H9 (cell line): ENCODE data around the gene CCDC86. TPM values are rescaled to one million over a fixed set of nuclear protein-coding genes. Genes with fewer than 3 reads are reported as not detected.

Source experiments
- DNase-seq: peaks from one replicate; pipeline ENCODE4 v3.0.0-alpha.2; 2017
- H2AFZ ChIP-seq: one replicate; pipeline ENCODE4 v1.6.1; 2013; ENCODE audit warnings: mild to moderate bottlenecking, low read length, control low read depth, moderate library complexity
- H2AK5ac ChIP-seq: 2 replicates; pipeline ENCODE4 v1.6.1; 2013; ENCODE audit warnings: low read length, control low read depth, mixed read lengths; ENCODE audit not compliant: insufficient read length
- H2BK120ac ChIP-seq: one replicate; pipeline ENCODE4 v1.6.1; 2013; ENCODE audit warnings: low read depth, mild to moderate bottlenecking, low read length, control low read depth, inconsistent platforms; ENCODE audit not compliant: poor library complexity, severe bottlenecking
- H2BK12ac ChIP-seq: 2 replicates; pipeline ENCODE4 v1.6.1; 2013; ENCODE audit warnings: low read length, control low read depth, mixed read lengths, low read depth; ENCODE audit not compliant: insufficient read length
- H2BK15ac ChIP-seq: 2 replicates; pipeline ENCODE4 v1.6.1; 2013; ENCODE audit warnings: low read depth, low read length, control low read depth
- H2BK20ac ChIP-seq: one replicate; pipeline ENCODE4 v1.6.1; 2013; ENCODE audit warnings: low read depth, mild to moderate bottlenecking, low read length, control low read depth, inconsistent platforms; ENCODE audit not compliant: poor library complexity, severe bottlenecking
- H2BK5ac ChIP-seq: 2 replicates; pipeline ENCODE4 v1.6.1; 2013; ENCODE audit warnings: low read length, control low read depth, mixed read lengths; ENCODE audit not compliant: insufficient read length
- H3K14ac ChIP-seq: 2 replicates; pipeline ENCODE4 v1.6.1; 2013; ENCODE audit warnings: low read length, control low read depth; ENCODE audit not compliant: insufficient read depth
- H3K18ac ChIP-seq: 2 replicates; pipeline ENCODE4 v1.6.1; 2013; ENCODE audit warnings: low read depth, mild to moderate bottlenecking, mixed read lengths, low read length, control low read depth; ENCODE audit not compliant: insufficient read length
- H3K23ac ChIP-seq: 2 replicates; pipeline ENCODE4 v1.6.1; 2013; ENCODE audit warnings: low read length, control low read depth, mixed read lengths, low read depth; ENCODE audit not compliant: insufficient read length
- H3K23me2 ChIP-seq: 2 replicates; pipeline ENCODE4 v1.6.1; 2013; ENCODE audit warnings: low read depth, mild to moderate bottlenecking, mixed read lengths, low read length, control low read depth; ENCODE audit not compliant: insufficient read length, poor library complexity, severe bottlenecking
- H3K27ac ChIP-seq: 2 replicates; pipeline ENCODE4 v1.5.1; 2013; ENCODE audit warnings: low read length, control low read depth, mixed read lengths, low read depth; ENCODE audit not compliant: insufficient read length
- H3K27me3 ChIP-seq: 2 replicates; pipeline ENCODE4 v1.6.1; 2013; ENCODE audit warnings: low read length, control low read depth, inconsistent platforms; ENCODE audit not compliant: insufficient read depth
- H3K4ac ChIP-seq: 2 replicates; pipeline ENCODE4 v1.6.1; 2013; ENCODE audit warnings: low read depth, mild to moderate bottlenecking, control low read depth, inconsistent platforms, low read length, moderate library complexity
- H3K4me1 ChIP-seq: 2 replicates; pipeline ENCODE4 v1.6.1; 2013; ENCODE audit warnings: low read length, control low read depth, inconsistent platforms; ENCODE audit not compliant: insufficient read depth
- H3K4me2 ChIP-seq: 2 replicates; pipeline ENCODE4 v1.6.1; 2013; ENCODE audit warnings: low read length, control low read depth, mixed read lengths; ENCODE audit not compliant: insufficient read length, insufficient read depth
- H3K56ac ChIP-seq: 2 replicates; pipeline ENCODE4 v1.6.1; 2013; ENCODE audit warnings: low read depth, mild to moderate bottlenecking, mixed read lengths, low read length, control low read depth; ENCODE audit not compliant: insufficient read length
- H3K79me1 ChIP-seq: 2 replicates; pipeline ENCODE4 v1.6.1; 2013; ENCODE audit warnings: low read depth, mild to moderate bottlenecking, moderate library complexity, low read length, control low read depth, inconsistent platforms; ENCODE audit not compliant: insufficient read depth, poor library complexity, severe bottlenecking
- H3K79me2 ChIP-seq: 2 replicates; pipeline ENCODE4 v1.6.1; 2013; ENCODE audit warnings: low read length, control low read depth, inconsistent platforms; ENCODE audit not compliant: insufficient read depth
- H3K9ac ChIP-seq: 2 replicates; pipeline ENCODE4 v1.6.1; 2013; ENCODE audit warnings: low read length, control low read depth, mixed read lengths; ENCODE audit not compliant: insufficient read length; ENCODE audit errors: extremely low read depth
- H3K9me3 ChIP-seq: one replicate; pipeline ENCODE4 v1.6.1; 2013; ENCODE audit warnings: low read depth, low read length, inconsistent platforms; ENCODE audit not compliant: control insufficient read depth
- H3T11ph ChIP-seq: one replicate; pipeline ENCODE4 v1.6.1; 2013; ENCODE audit warnings: mild to moderate bottlenecking, low read length, control low read depth, inconsistent platforms
- H4K20me1 ChIP-seq: one replicate; pipeline ENCODE4 v1.6.1; 2013; ENCODE audit not compliant: control insufficient read depth, insufficient read length, insufficient read depth
- H4K5ac ChIP-seq: 2 replicates; pipeline ENCODE4 v1.6.1; 2013; ENCODE audit warnings: low read depth, mild to moderate bottlenecking, mixed read lengths, low read length, control low read depth; ENCODE audit not compliant: insufficient read length
- H4K8ac ChIP-seq: replicated peaks from 2 replicates; pipeline ENCODE4 v1.6.1; 2013; ENCODE audit warnings: low read length, control low read depth, mixed read lengths, low read depth; ENCODE audit not compliant: insufficient read length
- H4K91ac ChIP-seq: 2 replicates; pipeline ENCODE4 v1.6.1; 2013; ENCODE audit warnings: low read depth, mild to moderate bottlenecking, moderate library complexity, mixed read lengths, low read length, control low read depth; ENCODE audit not compliant: insufficient read length
- H3K27ac Mint-ChIP-seq, 3 experiments: 2 replicates in 2 of 3; 3 replicates in 1 of 3; pipeline ENCODE4 v1.8.0; 2020 to 2021; ENCODE audit warnings: mixed read lengths in 3 of 3, mild to moderate bottlenecking in 1 of 3, moderate library complexity in 1 of 3
- H3K27me3 Mint-ChIP-seq: 2 replicates; pipeline ENCODE4 v1.8.0; 2021; ENCODE audit warnings: low read depth, mild to moderate bottlenecking, moderate library complexity, mixed read lengths
- H3K36me3 Mint-ChIP-seq, 3 experiments: 2 replicates in 2 of 3; 3 replicates in 1 of 3; pipeline ENCODE4 v1.8.0; 2020 to 2021; ENCODE audit warnings: low read depth in 3 of 3, mixed read lengths in 3 of 3; ENCODE audit not compliant: insufficient read depth in 1 of 3
- H3K4me1 Mint-ChIP-seq, 2 experiments: 2 replicates each; pipeline ENCODE4 v1.8.0; 2020; ENCODE audit warnings: mixed read lengths in 2 of 2
- H3K4me3 Mint-ChIP-seq, 2 experiments: 2 replicates in 1 of 2; 3 replicates in 1 of 2; pipeline ENCODE4 v1.8.0; 2020 to 2021; ENCODE audit warnings: mild to moderate bottlenecking in 2 of 2, mixed read lengths in 2 of 2, moderate library complexity in 1 of 2
- H3K9me3 Mint-ChIP-seq, 2 experiments: 2 replicates in 1 of 2; 3 replicates in 1 of 2; pipeline ENCODE4 v1.8.0; 2020; ENCODE audit warnings: mild to moderate bottlenecking in 2 of 2, mixed read lengths in 2 of 2, moderate library complexity in 1 of 2
- CTCF ChIP-seq: fragments of 200-600 bp; sonication (generic); conservative IDR thresholded peaks from 3 replicates; pipeline ENCODE4 v1.8.0; 2021; ENCODE audit warnings: antibody characterized with exemption, mild to moderate bottlenecking
- WGBS: extraction: QIAGEN DNeasy Blood & Tissue Kit; methylation state at CpG from one replicate; pipeline ENCODE4 v1.1.7; 2013; ENCODE audit warnings: missing lambda C conversion rate, low lambda C conversion rate, mixed read lengths; ENCODE audit not compliant: insufficient read length; ENCODE audit errors: extremely low coverage; 5-methylcytosine and 5-hydroxymethylcytosine counted together
- total RNA-seq: library from RNA; stranded (reverse); gene quantifications from 2 replicates; pipeline ENCODE4 v1.2.1, GENCODE V29; 2021

The CCDC86 gene
- total RNA-seq, 1 experiment from 2014 or later: 82.3 TPM

- no peak for TF ChIP-seq CTCF
- Histone ChIP-seq H2BK5ac (no peak overlapping the region), H3T11ph (no peak overlapping the region), H2BK15ac (no peak overlapping the region), H2AFZ (no peak overlapping the region), H3K18ac (no peak overlapping the region), H3K4me2 (no peak overlapping the region), H3K27me3 (no peaks in the 10 kb centered on the region), H3K23ac (no peak overlapping the region), H4K8ac (no peak overlapping the region), H3K79me2 (no peaks in the 10 kb centered on the region), H4K5ac (no peak overlapping the region), H3K4ac (no peak overlapping the region), H2BK20ac (no peak overlapping the region), H3K4me1 (no peaks in the 10 kb centered on the region; the same call in 1 of the 2 replicates), H3K9me3 (no peaks in the 10 kb centered on the region), H4K20me1 (no peaks in the 10 kb centered on the region), H3K56ac (no peak overlapping the region), H3K23me2 (no peaks in the 10 kb centered on the region), H2AK5ac (no peak overlapping the region), H2BK120ac (no peak overlapping the region), H4K91ac (no peak overlapping the region), H3K27ac (no peak overlapping the region), H3K14ac (no peak overlapping the region; the same call in 1 of the 2 replicates), H3K9ac (no peak overlapping the region), H2BK12ac (no peak overlapping the region), H3K79me1 (no peaks in the 10 kb centered on the region)
- H3K36me3 Mint-ChIP-seq: no peaks in the 10 kb centered on the region
- no CpG with 5 or more reads among the region's 10 CpGs for WGBS
- no peak overlapping the region for H3K4me3 Mint-ChIP-seq
- peaks cover 3 to 5% of the 10 kb centered on the region in 2 experiments for H3K4me1 Mint-ChIP-seq
- DNase-seq: no peak
- H3K27me3 Mint-ChIP-seq: peaks cover 2% of the 10 kb centered on the region; the same call in 1 of the 2 replicates
- H3K9me3 Mint-ChIP-seq: peaks cover 0 to 2% of the 10 kb centered on the region in 2 experiments; a peak in 1 of 5 replicates
- no peak overlapping the region for H3K27ac Mint-ChIP-seq
Measured at GRCh38 chr11:60867871-60868681, 26.2 kb downstream of the CCDC86 start.
